ES-I3 (cell line): ENCODE results near the gene NRDC.

Experiments
- H3K36me3 ChIP-seq: 2 replicates; pipeline ENCODE4 v1.6.1; 2013; ENCODE audit warnings: mild to moderate bottlenecking, low read length, control low read depth, moderate library complexity; ENCODE audit not compliant: insufficient read depth
- H3K4me1 ChIP-seq: 2 replicates; pipeline ENCODE4 v1.6.1; 2013; ENCODE audit warnings: mild to moderate bottlenecking, control low read depth, low read length; ENCODE audit not compliant: insufficient read depth
- H3K9ac ChIP-seq: 2 replicates; pipeline ENCODE4 v1.6.1; 2013; ENCODE audit warnings: low read depth, mild to moderate bottlenecking, low read length, moderate library complexity
- H3K9me3 ChIP-seq: 2 replicates; pipeline ENCODE4 v1.6.1; 2013; ENCODE audit warnings: mild to moderate bottlenecking, low read length, moderate library complexity; ENCODE audit not compliant: control insufficient read depth, insufficient read depth

Gene NRDC, protein sequence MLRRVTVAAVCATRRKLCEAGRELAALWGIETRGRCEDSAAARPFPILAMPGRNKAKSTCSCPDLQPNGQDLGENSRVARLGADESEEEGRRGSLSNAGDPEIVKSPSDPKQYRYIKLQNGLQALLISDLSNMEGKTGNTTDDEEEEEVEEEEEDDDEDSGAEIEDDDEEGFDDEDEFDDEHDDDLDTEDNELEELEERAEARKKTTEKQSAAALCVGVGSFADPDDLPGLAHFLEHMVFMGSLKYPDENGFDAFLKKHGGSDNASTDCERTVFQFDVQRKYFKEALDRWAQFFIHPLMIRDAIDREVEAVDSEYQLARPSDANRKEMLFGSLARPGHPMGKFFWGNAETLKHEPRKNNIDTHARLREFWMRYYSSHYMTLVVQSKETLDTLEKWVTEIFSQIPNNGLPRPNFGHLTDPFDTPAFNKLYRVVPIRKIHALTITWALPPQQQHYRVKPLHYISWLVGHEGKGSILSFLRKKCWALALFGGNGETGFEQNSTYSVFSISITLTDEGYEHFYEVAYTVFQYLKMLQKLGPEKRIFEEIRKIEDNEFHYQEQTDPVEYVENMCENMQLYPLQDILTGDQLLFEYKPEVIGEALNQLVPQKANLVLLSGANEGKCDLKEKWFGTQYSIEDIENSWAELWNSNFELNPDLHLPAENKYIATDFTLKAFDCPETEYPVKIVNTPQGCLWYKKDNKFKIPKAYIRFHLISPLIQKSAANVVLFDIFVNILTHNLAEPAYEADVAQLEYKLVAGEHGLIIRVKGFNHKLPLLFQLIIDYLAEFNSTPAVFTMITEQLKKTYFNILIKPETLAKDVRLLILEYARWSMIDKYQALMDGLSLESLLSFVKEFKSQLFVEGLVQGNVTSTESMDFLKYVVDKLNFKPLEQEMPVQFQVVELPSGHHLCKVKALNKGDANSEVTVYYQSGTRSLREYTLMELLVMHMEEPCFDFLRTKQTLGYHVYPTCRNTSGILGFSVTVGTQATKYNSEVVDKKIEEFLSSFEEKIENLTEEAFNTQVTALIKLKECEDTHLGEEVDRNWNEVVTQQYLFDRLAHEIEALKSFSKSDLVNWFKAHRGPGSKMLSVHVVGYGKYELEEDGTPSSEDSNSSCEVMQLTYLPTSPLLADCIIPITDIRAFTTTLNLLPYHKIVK

DNA sequence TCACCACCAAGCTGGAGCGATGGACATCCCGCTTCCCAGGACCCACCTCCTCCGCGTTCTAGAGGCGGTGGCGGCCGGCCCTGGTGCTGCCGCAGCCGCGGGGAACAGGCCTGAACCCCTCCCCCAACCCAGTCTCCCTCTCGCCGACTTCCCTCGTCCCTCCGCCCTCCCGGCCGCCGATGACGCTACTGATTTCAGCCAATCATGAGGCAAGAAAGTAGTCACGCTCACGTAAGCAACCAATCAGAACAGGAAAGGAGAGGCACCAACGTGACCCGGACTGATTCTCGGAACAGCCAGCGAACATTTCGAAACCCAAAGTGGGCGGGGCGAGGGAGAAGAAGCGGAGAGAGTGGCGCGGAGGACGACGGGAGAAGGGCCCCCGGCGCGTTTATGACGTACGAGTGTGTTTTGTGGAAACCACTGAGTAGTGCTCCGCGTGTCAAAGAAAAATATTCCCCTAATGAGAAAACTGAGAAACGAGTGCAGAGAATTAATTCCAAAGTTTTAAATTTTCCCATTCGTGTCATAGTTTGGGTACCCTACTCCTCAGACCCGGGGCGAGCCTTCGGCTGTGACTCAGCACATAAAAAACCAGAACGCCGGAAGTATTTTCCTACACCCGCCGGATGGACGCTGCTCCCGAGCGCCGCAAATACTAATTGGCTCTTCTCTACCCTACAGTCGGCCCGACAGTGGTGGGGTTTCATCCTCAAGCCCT, at the start of gene NRDC:
TSS of gene NRDC (minus strand) at position 112 of the 721 bp plus-strand sequence. CDS start 112 bp downstream, outside the sequence.
- Histone ChIP-seq H3K9ac (peak within 1 kb of the TSS; percentile 93), H3K36me3 (no peaks in the 10 kb centered on the region), H3K4me1 (no peaks in the 10 kb centered on the region; the same call in 1 of the 2 replicates), H3K9me3 (no peaks in the 10 kb centered on the region)

DNA sequence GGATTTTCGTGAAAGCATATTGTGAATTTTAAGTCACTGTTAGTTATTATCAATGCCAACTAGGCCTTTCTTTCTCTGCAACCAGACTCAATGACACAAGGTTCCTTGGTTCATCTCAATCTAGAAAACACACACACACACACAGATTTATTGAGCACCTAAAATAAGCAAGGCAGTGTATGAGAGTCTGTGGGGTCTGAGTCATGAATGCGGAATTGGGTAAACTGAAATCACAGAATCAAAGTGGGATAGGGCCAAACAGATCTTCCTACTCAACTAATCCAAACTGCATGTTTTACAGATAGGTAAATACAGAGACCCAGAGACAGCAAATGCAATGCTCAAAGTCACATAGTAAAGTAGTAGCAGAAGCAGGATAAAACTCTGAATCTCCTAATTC, 48.5 kb upstream of the NRDC start:
- Histone ChIP-seq H3K9me3 (no peaks in the 10 kb centered on the region), H3K4me1 (no peaks in the 10 kb centered on the region), H3K36me3 (peaks cover 14% of the 10 kb centered on the region; the same call in 1 of the 2 replicates), H3K9ac (no peak overlapping the region)

DNA sequence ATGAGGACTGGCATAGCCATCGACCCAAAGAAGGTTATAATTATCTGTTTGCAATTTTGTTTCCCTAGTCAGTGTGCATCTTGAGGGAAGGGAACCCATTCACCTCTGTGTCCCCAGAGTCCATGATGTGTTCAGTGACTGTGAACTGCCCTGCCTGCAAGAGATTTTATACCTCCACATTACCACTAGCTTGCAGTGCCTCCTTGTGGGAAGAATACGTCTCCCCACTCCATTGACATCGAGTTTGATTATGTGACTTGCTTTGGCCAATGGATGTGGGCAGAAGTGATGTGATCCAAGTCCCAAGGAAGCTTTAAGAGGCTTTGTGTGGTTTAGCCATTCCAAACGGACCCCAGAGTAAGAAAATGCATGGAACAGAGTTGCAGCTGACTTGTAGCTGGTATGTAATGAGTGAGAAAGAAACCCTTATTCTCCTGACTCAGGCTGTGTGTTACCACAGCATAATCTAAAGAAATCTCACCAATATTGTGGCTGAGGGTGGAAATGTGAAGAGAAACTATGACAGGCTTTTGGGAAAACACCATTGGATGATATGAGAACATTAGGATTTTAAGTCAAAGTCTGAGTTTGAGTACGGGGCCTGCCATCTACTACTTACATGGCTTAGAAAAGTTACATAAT, 47.8 kb upstream of the NRDC start:
- peaks cover 10% of the 10 kb centered on the region; the same call in 1 of the 2 replicates for H3K36me3 ChIP-seq
- no peak overlapping the region for H3K9ac ChIP-seq
- no peaks in the 10 kb centered on the region for H3K9me3 ChIP-seq
- H3K4me1 ChIP-seq, result no peaks in the 10 kb centered on the region

DNA sequence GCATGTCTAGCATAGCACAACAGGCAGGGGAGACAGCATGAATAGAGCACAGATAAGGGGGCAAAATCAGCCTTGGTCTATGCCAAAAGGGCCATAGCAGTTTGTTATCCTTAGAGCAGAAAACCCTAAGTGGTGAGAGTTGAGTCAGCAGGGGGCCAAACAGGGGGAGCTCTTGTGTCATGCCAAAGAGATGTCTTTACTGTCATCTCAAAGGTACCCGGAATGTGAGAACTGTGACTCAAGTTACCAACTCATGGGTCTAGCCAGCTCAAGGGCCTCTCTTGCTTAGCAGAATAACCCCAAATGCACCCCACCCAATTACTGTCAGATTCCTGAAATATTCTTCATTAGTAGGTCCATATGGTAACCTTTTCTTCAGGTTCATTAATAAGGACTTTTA, 45.9 kb upstream of the NRDC start:
- Histone ChIP-seq H3K9ac (no peak overlapping the region), H3K36me3 (peaks cover 10% of the 10 kb centered on the region; the same call in 1 of the 2 replicates), H3K4me1 (no peaks in the 10 kb centered on the region)

DNA sequence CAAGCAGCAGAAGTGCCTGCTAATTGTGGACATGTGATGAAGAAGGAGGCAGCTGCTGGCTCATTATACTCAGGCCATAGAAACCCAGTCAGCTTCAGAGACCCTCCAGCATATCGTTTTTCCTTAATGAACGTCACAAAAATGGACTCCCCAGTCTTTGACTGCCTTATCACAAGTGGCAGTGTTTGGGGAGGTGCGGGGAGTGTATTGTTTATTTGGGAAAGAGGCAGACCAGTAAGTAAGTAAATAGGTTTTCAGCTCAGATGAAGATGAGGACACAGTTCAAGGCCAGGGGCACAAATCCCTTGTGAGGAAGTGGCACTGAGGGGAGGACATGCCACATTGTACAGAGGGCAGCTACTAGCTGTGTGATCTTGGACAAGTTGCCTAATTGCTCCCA, 43.5 kb upstream of the NRDC start:
- Histone ChIP-seq H3K36me3 (peaks cover 16% of the 10 kb centered on the region), H3K4me1 (no peaks in the 10 kb centered on the region), H3K9ac (no peak overlapping the region), H3K9me3 (no peaks in the 10 kb centered on the region)

More for the DNA sequence above, 45.9 kb upstream of the NRDC start:
- H3K9me3 ChIP-seq, result no peaks in the 10 kb centered on the region

DNA sequence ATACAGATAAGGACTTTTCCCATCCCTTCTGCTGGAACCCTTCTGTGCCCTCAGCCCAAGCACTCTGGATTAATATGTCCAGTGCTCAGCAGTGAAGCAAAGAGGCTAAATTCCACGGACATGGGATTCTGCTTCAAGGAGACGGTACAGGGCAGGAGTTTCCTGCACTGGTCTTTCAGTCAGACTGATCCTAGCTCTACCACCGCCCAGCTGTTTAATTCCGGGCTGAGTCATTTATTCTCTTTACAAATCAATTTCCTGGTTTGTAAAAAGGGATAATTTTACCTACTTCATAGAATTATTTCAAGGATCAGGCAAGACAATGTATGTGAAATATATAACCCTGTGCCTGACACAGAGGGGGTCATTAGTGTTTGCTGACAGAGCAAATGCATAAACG, 41.6 kb upstream of the NRDC start:
- Histone ChIP-seq H3K9ac (no peak overlapping the region), H3K9me3 (no peaks in the 10 kb centered on the region), H3K4me1 (no peaks in the 10 kb centered on the region), H3K36me3 (peaks cover 8% of the 10 kb centered on the region)

DNA sequence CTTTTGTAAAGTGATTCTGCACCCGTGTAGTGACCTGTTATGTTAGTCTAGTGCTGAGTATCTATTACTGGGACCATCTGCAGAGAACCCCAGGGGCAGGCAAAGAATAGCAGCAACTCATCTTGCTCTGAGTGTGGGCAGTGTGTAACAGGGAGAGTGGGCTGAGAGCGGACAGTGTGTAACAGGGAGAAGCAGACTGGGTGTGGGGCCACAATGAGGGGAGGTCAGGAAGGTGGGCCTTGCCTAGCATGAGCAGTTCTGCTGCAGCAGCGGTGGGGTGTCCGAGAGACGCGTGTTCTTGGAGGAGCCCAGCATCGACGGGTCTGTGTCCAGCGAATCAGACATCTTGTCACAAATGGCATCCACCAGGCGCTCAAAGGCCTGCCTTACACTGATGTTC, 41.2 kb upstream of the NRDC start:
- Histone ChIP-seq H3K9me3 (no peaks in the 10 kb centered on the region), H3K36me3 (peaks cover 6% of the 10 kb centered on the region), H3K4me1 (no peaks in the 10 kb centered on the region), H3K9ac (no peak overlapping the region)

DNA sequence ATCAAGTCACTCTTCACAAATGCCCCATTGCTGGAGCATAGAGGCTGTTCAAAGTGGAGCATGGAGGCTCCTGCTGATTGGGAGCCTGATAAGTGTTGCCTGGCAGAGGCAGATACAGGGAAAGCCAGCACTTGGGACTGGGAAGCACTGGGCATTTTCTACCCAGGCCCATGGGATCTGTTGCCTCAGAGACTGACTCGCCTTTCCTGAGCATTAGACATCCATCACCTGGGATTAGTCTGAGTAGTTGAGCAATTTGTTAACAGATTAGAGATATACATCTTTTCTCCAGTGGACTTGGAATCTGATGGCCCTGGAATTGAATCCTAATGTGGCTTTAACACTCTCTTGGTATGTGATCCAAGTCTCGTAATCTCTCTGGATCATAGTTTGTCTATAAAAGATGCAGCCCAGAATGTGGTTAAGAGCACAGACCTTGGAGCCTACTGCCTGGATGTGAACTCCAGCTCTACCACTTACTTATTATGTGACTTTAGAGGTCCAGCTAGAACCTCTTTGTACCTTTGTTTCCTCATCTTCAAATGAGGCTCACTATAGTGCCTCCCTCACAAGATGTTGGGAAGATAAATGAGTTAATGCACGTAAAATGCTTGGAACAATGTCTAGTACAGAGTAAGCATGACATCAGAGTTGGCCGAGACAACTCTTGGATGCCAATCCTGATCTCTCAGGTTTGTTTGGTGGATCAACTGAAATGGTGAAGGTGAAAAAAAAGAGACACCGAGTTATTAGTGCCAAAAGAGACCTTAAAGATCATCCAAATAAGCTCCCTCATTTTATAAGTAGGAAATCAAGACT, 38.3 kb upstream of the NRDC start:
- peaks cover 6% of the 10 kb centered on the region for H3K36me3 ChIP-seq

DNA sequence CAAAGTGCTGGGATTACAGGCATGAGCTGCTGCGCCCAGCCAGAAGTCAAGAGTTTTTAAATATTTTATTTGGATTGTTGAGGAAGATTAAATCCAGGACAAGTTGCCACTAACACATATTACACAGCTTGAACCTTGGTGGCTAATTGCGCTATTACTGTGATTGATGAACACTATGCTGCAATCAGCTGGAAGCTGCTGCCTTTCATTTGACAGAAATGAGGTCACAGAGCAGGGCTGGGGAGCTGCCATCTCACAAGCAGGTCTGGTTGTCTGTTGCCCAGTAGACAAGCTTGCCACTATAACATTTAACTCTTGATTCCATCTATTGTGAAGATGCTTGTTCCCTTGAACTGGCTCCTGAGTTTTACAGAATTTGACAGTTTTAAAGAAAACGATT, 37.4 kb upstream of the NRDC start:
- Histone ChIP-seq H3K4me1 (no peaks in the 10 kb centered on the region), H3K9ac (no peak overlapping the region), H3K9me3 (no peaks in the 10 kb centered on the region), H3K36me3 (peaks cover 6% of the 10 kb centered on the region)

More for the DNA sequence above, 38.3 kb upstream of the NRDC start:
- Histone ChIP-seq H3K9ac (no peak overlapping the region), H3K9me3 (no peaks in the 10 kb centered on the region), H3K4me1 (no peaks in the 10 kb centered on the region)

DNA sequence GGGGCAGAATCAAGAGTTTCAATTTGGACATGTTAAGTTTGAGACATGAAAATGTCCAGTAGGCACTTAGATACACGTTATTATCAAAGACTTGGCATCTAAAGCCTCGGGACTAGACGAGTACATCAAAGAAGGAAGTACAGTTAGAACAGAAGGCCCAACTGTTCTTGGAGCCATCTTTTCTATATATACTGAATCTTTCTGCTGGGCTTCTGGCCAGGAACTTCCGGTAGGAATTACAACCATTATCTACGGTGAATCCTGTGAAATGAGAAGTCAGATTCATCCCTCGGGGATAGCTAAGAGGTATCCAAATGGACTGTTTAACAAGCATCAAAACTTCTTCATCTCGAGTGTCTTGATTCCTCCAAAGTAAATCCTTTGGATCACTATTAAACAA, 34.4 kb upstream of the NRDC start:
- Histone ChIP-seq H3K4me1 (no peaks in the 10 kb centered on the region), H3K9me3 (no peaks in the 10 kb centered on the region), H3K36me3 (peaks cover 4% of the 10 kb centered on the region; the same call in 1 of the 2 replicates), H3K9ac (no peak overlapping the region)

DNA sequence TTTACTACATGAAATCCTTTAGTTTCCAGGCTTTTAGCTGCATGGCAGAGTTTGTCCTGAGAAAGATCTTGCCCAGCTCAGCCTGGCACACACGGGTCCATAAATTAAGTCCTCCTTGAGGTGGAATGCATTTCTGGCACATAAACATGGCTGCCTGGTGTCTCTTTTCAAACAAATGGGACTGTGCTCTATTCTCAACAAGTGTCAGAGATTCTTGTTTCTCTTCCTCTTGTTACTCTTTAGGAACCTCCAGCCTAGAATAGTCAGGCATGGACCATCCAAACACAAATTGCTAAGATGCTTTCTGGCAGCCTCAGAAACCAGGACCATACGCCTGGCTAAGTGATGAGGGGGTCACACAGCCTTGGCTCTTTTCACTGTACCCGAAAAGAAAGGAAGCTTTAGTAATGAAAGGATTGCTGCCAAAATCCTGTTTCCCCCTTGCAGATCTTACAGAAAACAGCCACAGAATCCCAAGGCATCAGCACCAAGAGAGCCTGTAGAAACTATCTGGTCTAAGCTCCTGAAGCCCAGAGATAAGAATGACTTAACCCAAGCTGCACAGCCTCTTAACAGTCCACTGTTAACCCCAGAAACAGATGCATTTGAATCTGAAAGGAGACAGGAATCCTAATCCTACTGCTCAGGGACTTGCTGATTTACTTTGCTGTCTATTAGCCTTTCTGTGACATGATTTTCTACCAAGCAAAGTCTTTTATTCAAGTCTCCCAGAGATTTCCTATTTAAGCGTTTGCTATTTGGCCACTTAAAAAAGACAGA, 31.9 kb upstream of the NRDC start:
- Histone ChIP-seq H3K9me3 (no peaks in the 10 kb centered on the region), H3K4me1 (0 out of 2 replicates have a peak, but pooled peaks cover 4% of the 10 kb centered on the region), H3K36me3 (peaks cover 4% of the 10 kb centered on the region; the same call in 1 of the 2 replicates), H3K9ac (no peak overlapping the region)

DNA sequence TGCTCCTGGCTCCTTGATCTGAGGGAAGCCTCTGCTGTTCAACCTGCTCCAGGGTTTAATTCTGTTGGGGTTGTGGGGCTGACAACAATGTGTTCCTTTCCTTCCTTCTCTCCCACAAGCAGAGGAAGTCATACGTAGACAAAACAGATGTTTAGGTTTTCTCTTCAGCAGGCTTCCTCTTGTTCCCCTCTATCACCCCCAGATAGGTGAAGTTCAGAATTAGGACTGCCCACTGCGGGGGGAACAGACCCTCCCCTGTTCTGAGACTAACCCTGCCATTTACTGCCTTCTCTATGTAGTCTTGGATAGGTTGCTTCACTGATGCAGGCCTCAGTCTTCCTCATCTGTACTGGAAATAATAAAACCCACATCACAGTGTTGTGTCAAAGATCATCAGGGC, 30.0 kb upstream of the NRDC start:
- H3K9ac ChIP-seq, result no peak overlapping the region
- no peaks in the 10 kb centered on the region for H3K9me3 ChIP-seq
- 0 out of 2 replicates have a peak, but pooled peaks cover 6% of the 10 kb centered on the region for H3K4me1 ChIP-seq
- peaks cover 4% of the 10 kb centered on the region; the same call in 1 of the 2 replicates for H3K36me3 ChIP-seq
